Lower leg skin (tissue), 4 donors: ENCODE measurements around the gene NEUROD4. TPM values are rescaled to one million over a fixed set of nuclear protein-coding genes. Genes with fewer than 3 reads are reported as not detected.

ENCODE experiments used
- DNase-seq, 2 donors: peaks; one replicate each; pipeline ENCODE4 v3.0.0-alpha.2; 2019; ENCODE audit warnings: low spot score in 2 of 2
- H3K4me3 ChIP-seq: fragments of 200-600 bp; sonication (generic); 2 replicates; pipeline ENCODE4 v1.5.1; 2017; ENCODE audit warnings: mild to moderate bottlenecking, low read depth; ENCODE audit not compliant: poor library complexity, severe bottlenecking
- CTCF ChIP-seq, 3 donors: fragments of 450-650 bp; IDR thresholded peaks; one replicate each; pipeline ENCODE4 v1.5.1; 2016; ENCODE audit warnings: antibody characterized with exemption in 3 of 3, mild to moderate bottlenecking in 3 of 3, moderate library complexity in 2 of 3
- POLR2A ChIP-seq, 2 donors: fragments of 450-650 bp; IDR thresholded peaks; one replicate each; pipeline ENCODE4 v1.6.1; 2016 to 2017; ENCODE audit warnings: antibody characterized with exemption in 2 of 2, mild to moderate bottlenecking in 1 of 2, moderate library complexity in 1 of 2
- WGBS, 2 donors: methylation state at CpG; one replicate each; pipeline ENCODE4 v1.1.5; 2018; 5-methylcytosine and 5-hydroxymethylcytosine counted together
- intact Hi-C: fragments of 100-400 bp; cut with DNase I; formaldehyde crosslinking; loops from one replicate; pipeline ENCODE4 v1.15.0; 2023; ENCODE audit warnings: low total_unique reads
- total RNA-seq, 4 donors: library from RNA; depleted of rRNA; stranded (reverse); fragments of >200 nt; gene quantifications; one replicate each; pipeline ENCODE4 v1.1.0, GENCODE V29; 2016

NEUROD4 gene
- total RNA-seq, 4 donors from 2014 or later = not detected

- intact Hi-C loops = loop anchor here (5.0 kb wide), 1 partner anchor 83 kb away; no protein-coding TSS in a partner anchor
- no peak for DNase-seq
- H3K4me3 ChIP-seq = no peak overlapping the region
- WGBS, 2 donors = 27 to 36% methylated on average over 3 of the region's 3 CpGs
- no peak for TF ChIP-seq POLR2A (IDR thresholded peaks at IDR 0.05)
- no peak for TF ChIP-seq CTCF (IDR thresholded peaks at IDR 0.05)
Observed at GRCh38 chr12:55074806-55075205, 55.0 kb downstream of the NEUROD4 start.

Other genes with a start within 250 kb of the NEUROD4 start
- 1,000 to 10,000 TPM in 2 of 4 donors, 100 to 1,000 TPM in 2; 114 to 1,631 (median 631) TPM for gene MUCL1, start 165.5 kb upstream of the NEUROD4 start, total RNA-seq
- under 1 TPM in 1 of 4 donors, not detected in 3; 0.68 TPM for gene TESPA1, start 35.2 kb upstream of the NEUROD4 start, total RNA-seq
- not detected for gene OR9K2, start 106.4 kb downstream of the NEUROD4 start, total RNA-seq
- gene OR10A7, start 201.1 kb downstream of the NEUROD4 start, total RNA-seq = not detected
- gene OR6C74, start 224.6 kb downstream of the NEUROD4 start, total RNA-seq = not detected